K562 (cell line): ENCODE measurements around the gene LSM4. TPM values are rescaled to one million over a fixed set of nuclear protein-coding genes. Genes with fewer than 3 reads are reported as not detected.

Experiments
- ATAC-seq: fragments of 200-7000 bp; cut with Tn5 transposase; 3 replicates; pipeline ENCODE4 v1.9.1; 2020; ENCODE audit warnings: moderate library complexity
- BruUV-seq: library from RNA; stranded (reverse); fragments of 400-500 nt; replicated peaks from 2 replicates; lab custom pipeline; 2021; lab: Mats Ljungman, UMichigan
- CTCF ChIA-PET: fragments of 300-600 bp; formaldehyde crosslinking; extraction: SDS; loops from one replicate; lab custom pipeline; 2021; ENCODE audit warnings: low intra/inter-chr PET ratio; lab: Yijun Ruan, JAX
- POLR2A ChIA-PET: fragments of 300-600, 350-650 bp; sonication (Branson Sonifier 250); formaldehyde crosslinking; extraction: SDS; loops from one replicate; lab custom pipeline; 2021; ENCODE audit warnings: antibody characterized with exemption, inconsistent platforms; lab: Yijun Ruan, JAX
- DNase-seq, 4 experiments: peaks; one replicate each; pipeline versions ENCODE4 v3.0.0 to v3.0.0-alpha.2; 2011 to 2018; ENCODE audit warnings: low spot score in 3 of 4, mixed read lengths in 3 of 4; ENCODE audit errors: extremely low read depth in 1 of 4
- FAIRE-seq: peaks from 2 replicates; lab custom pipeline; 2011; peaks lifted over from hg19 to GRCh38; lab: Jason Lieb, UNC
- H2AFZ ChIP-seq: 2 replicates; pipeline ENCODE4 v1.6.0; 2011; ENCODE audit warnings: low read depth, low read length, control low read depth, inconsistent platforms
- H3K27ac ChIP-seq: fragments of 200-600 bp; 3 replicates; pipeline ENCODE4 v1.8.0; 2011; ENCODE audit warnings: low read depth, mild to moderate bottlenecking, control low read depth, inconsistent platforms, low read length, moderate library complexity, mixed read lengths; ENCODE audit errors: extremely low read depth
- H3K27me3 ChIP-seq, 2 experiments: fragments of 300-600 bp in 1 of 2; 2 replicates in 1 of 2; 3 replicates in 1 of 2; pipeline versions ENCODE4 v1.6.0 to v1.8.0; 2011; ENCODE audit warnings: inconsistent platforms in 2 of 2, low read length in 2 of 2, mild to moderate bottlenecking in 1 of 2, mixed read lengths in 1 of 2, moderate library complexity in 1 of 2; ENCODE audit not compliant: control insufficient read depth in 2 of 2, insufficient read depth in 2 of 2
- H3K36me3 ChIP-seq: fragments of 300-600 bp; 3 replicates; pipeline ENCODE4 v1.8.0; 2011; ENCODE audit warnings: mild to moderate bottlenecking, low read length, inconsistent platforms; ENCODE audit not compliant: control insufficient read depth, insufficient read depth
- H3K4me1 ChIP-seq, 2 experiments: fragments of 200-600 bp in 1 of 2; replicated peaks in 1 of 2; 2 replicates in 1 of 2; 3 replicates in 1 of 2; pipeline versions ENCODE4 v1.5.1 to v1.8.0; 2011; ENCODE audit warnings: inconsistent platforms in 2 of 2, low read length in 2 of 2, mild to moderate bottlenecking in 1 of 2, mixed read lengths in 1 of 2, moderate library complexity in 1 of 2; ENCODE audit not compliant: control insufficient read depth in 2 of 2, insufficient read depth in 2 of 2
- H3K4me2 ChIP-seq: 2 replicates; pipeline ENCODE4 v1.6.1; 2011; ENCODE audit warnings: low read length, control low read depth, inconsistent platforms, mixed read lengths; ENCODE audit not compliant: insufficient read depth
- H3K4me3 ChIP-seq: fragments of 200-600 bp; sonication (generic), shearing (Covaris generic); 2 replicates; pipeline ENCODE4 v1.5.1; 2016; ENCODE audit warnings: control low read depth, inconsistent platforms
- H3K79me2 ChIP-seq: fragments of 200-600 bp; 3 replicates; pipeline ENCODE4 v1.8.0; 2011; ENCODE audit warnings: low read length, inconsistent platforms; ENCODE audit not compliant: control insufficient read depth, insufficient read depth
- H3K9ac ChIP-seq, 2 experiments: 2 replicates each; pipeline versions ENCODE4 v1.6.0 to v1.6.1; 2011; ENCODE audit warnings: low read depth in 2 of 2, low read length in 2 of 2, control low read depth in 1 of 2, inconsistent platforms in 1 of 2, mild to moderate bottlenecking in 1 of 2, mixed read lengths in 1 of 2; ENCODE audit not compliant: insufficient read depth in 1 of 2
- H3K9me1 ChIP-seq: one replicate; pipeline ENCODE4 v1.6.0; 2011; ENCODE audit warnings: inconsistent platforms, mild to moderate bottlenecking, low read length, moderate library complexity; ENCODE audit not compliant: control insufficient read depth, insufficient read depth
- H3K9me3 ChIP-seq: replicated peaks from 2 replicates; pipeline ENCODE4 v1.5.1; 2011; ENCODE audit warnings: low read depth, low read length, inconsistent platforms; ENCODE audit not compliant: control insufficient read depth, insufficient read depth
- H4K20me1 ChIP-seq: replicated peaks from 2 replicates; pipeline ENCODE4 v1.6.1; 2011; ENCODE audit warnings: low read length, inconsistent platforms, mixed read lengths; ENCODE audit not compliant: control insufficient read depth, insufficient read depth
- ARID2 ChIP-seq: fragments of 450-650 bp; IDR thresholded peaks from 2 replicates; pipeline ENCODE4 v1.6.1; 2017; ENCODE audit warnings: antibody characterized with exemption, mild to moderate bottlenecking
- CBFA2T3 ChIP-seq: fragments of 450-650 bp; IDR thresholded peaks from 2 replicates; pipeline ENCODE4 v1.6.1; 2017
- CHD4 ChIP-seq: fragments of 200-600 bp; sonication (generic); IDR thresholded peaks from 3 replicates; pipeline ENCODE4 v1.6.1; 2012; ENCODE audit warnings: low read depth, mild to moderate bottlenecking, mixed read lengths, low read length, inconsistent platforms; ENCODE audit not compliant: insufficient read depth, insufficient replicate concordance, poor library complexity, severe bottlenecking
- JUN ChIP-seq, 2 experiments: sonication (generic) in 1 of 2; formaldehyde crosslinking in 1 of 2; IDR thresholded peaks; 2 replicates each; pipeline versions ENCODE4 v1.6.1 to v1.8.0; 2012 to 2022; ENCODE audit warnings: borderline replicate concordance in 2 of 2, mild to moderate bottlenecking in 2 of 2, improper control_type of control experiment in 1 of 2, low read depth in 1 of 2, low read length in 1 of 2, missing genetic modification reagents in 1 of 2
- MTA1 ChIP-seq: fragments of 450-650 bp; IDR thresholded peaks from 2 replicates; pipeline ENCODE4 v1.6.1; 2017; ENCODE audit warnings: borderline replicate concordance
- NCOA2 ChIP-seq, 2 experiments: fragments of 450-650 bp; IDR thresholded peaks; 2 replicates each; pipeline ENCODE4 v1.6.1; 2018; ENCODE audit warnings: mild to moderate bottlenecking in 2 of 2, moderate library complexity in 1 of 2; ENCODE audit not compliant: partially characterized antibody in 2 of 2
- NCOA4 ChIP-seq: fragments of 450-650 bp; IDR thresholded peaks from 2 replicates; pipeline ENCODE4 v1.6.1; 2018; ENCODE audit warnings: mild to moderate bottlenecking; ENCODE audit not compliant: partially characterized antibody
- STAT5B ChIP-seq: fragments of 250-450 bp; sonication (Bioruptor Pico); IDR thresholded peaks from 2 replicates; pipeline ENCODE4 v1.8.0; 2021; ENCODE audit warnings: mild to moderate bottlenecking, inconsistent platforms
- TRIM24 ChIP-seq, 2 experiments: fragments of 450-650 bp; IDR thresholded peaks; 2 replicates each; pipeline ENCODE4 v1.6.1; 2016
- YBX1 ChIP-seq: fragments of 450-650 bp; IDR thresholded peaks from 2 replicates; pipeline ENCODE4 v1.7.1; 2016; ENCODE audit warnings: mild to moderate bottlenecking
- ZFX ChIP-seq: sonication (generic); formaldehyde crosslinking; IDR thresholded peaks from 2 replicates; pipeline ENCODE4 v1.8.0; 2022; ENCODE audit warnings: mild to moderate bottlenecking, missing genetic modification reagents, moderate library complexity
- ZNF253 ChIP-seq: fragments of 250-450 bp; sonication (Bioruptor Pico); conservative IDR thresholded peaks from 2 replicates; pipeline ENCODE4 v1.6.1; 2021; ENCODE audit warnings: mild to moderate bottlenecking
- ZNF384 ChIP-seq: IDR thresholded peaks from 2 replicates; pipeline ENCODE4 v1.6.1; 2012; ENCODE audit warnings: low read depth, low read length, improper control_type of control experiment
- ZNF76 ChIP-seq: fragments of 250-450 bp; sonication (Bioruptor Pico); IDR thresholded peaks from 2 replicates; pipeline ENCODE4 v1.4.0; 2020; ENCODE audit warnings: mild to moderate bottlenecking, moderate library complexity, borderline replicate concordance
- WGBS: fragments of 100-300 bp; shearing (Covaris generic); methylation state at CpG from one replicate; pipeline ENCODE4 v1.1.6; 2016; ENCODE audit warnings: low coverage, mixed read lengths; ENCODE audit not compliant: insufficient coverage; ENCODE audit errors: missing lambda C conversion rate; 5-methylcytosine and 5-hydroxymethylcytosine counted together
- in situ Hi-C: fragments of 300-500 bp; cut with MboI; formaldehyde crosslinking; loops from 4 replicates; pipeline ENCODE4 v1.15.0; 2018; ENCODE audit warnings: inconsistent platforms, mixed read lengths
- intact Hi-C: fragments of 100-400 bp; cut with micrococcal nuclease; formaldehyde crosslinking; loops from 2 replicates; pipeline ENCODE4 v1.14.2; 2022
- polyA plus RNA-seq, 8 experiments: library from polyadenylated mRNA; depleted of rRNA in 4 of 8; stranded (reverse) in 5 of 8; unstranded in 3 of 8; fragments of >200 nt; fragmentation: Nextera tagmentation in 2 of 8; fragmentation: Illumina TruSeq in 1 of 8; extraction: Ambion mirVana in 2 of 8; extraction: Trizol in 1 of 8; gene quantifications; 2 replicates each; pipeline versions ENCODE4 v1.2.1 to v1.2.3, GENCODE V29; 2011 to 2014; ENCODE audit warnings: inconsistent platforms in 1 of 8, missing spikeins in 1 of 8
- total RNA-seq, 7 experiments: library from RNA; depleted of rRNA in 6 of 7; stranded (reverse); fragments of >200 nt in 6 of 7; fragmentation: Illumina TruSeq in 2 of 7; extraction: Trizol in 2 of 7; gene quantifications; 2 replicates each; pipeline versions ENCODE4 v1.2.1 to v1.2.3, GENCODE V29; 2011 to 2021; ENCODE audit warnings: low replicate concordance in 1 of 7
- TF ChIP-seq, protein P1 (sequence below): fragments of 450-650 bp; formaldehyde crosslinking; IDR thresholded peaks from 2 replicates; pipeline ENCODE4 v1.4.0; 2020; ENCODE audit warnings: mild to moderate bottlenecking
- TF ChIP-seq, protein P2 (sequence below): sonication (generic); formaldehyde crosslinking; IDR thresholded peaks from 2 replicates; pipeline ENCODE4 v1.8.1; 2023; ENCODE audit warnings: mild to moderate bottlenecking, missing genetic modification reagents, moderate library complexity
- TF ChIP-seq, protein P3 (sequence below): sonication (generic); formaldehyde crosslinking; IDR thresholded peaks from 2 replicates; pipeline ENCODE4 v1.4.0; 2020; ENCODE audit warnings: mild to moderate bottlenecking, missing genetic modification reagents

The LSM4 gene
- total and polyA plus RNA-seq, 9 of the 15 experiments (the other 6 are each of a cell fraction or from before 2014, with no cell fraction given), result 11.9 to 763 (median 202) TPM

DNA sequence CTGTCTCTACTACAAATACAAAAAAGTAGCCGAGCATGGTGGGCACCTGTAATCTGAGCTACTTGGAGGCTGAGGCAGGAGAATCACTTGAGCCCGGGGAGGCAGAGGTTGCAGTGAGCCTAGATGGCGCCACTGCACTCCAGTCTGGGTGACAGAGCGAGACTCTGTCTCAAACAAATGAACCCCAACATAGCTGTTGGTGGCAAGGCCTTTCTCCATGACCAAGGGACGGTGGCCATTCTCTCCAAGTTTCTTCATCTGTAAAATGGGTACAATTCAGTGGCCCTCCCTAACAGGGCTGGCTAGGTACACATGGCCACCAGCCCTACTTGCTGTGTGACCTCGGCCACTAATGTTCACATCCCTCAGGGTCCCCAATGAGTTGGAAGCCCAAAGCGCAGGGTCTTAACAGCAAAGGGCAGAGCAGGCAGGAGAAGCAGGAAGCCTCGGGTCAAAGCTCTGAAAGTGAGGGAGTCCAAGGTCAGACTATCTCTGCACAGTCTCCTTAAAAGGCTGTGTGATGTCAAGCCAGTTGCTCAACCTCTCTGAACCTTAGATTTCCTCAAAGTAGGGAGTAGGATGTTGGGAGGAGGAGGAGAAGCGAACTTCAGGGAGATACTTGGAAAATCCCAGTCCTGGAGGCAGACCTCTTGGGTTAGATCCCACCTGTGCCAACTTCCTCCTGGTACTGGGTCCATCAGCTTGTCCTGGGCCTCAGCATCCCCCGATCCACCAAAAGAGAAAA lies 44.2 kb downstream of the LSM4 start:
- Histone ChIP-seq H2AFZ (no peak overlapping the region), H3K4me1 (peaks cover 27 to 69% of the 10 kb centered on the region in 2 experiments), H4K20me1 (peaks cover 26% of the 10 kb centered on the region), H3K9me3 (no peaks in the 10 kb centered on the region), H3K4me2 (peak overlapping the region; percentile 99), H3K36me3 (peaks cover 21% of the 10 kb centered on the region), H3K9me1 (peaks cover 15% of the 10 kb centered on the region), H3K79me2 (peaks cover 47% of the 10 kb centered on the region), H3K9ac (peak overlapping the region; percentile 99 to 100), H3K4me3 (peak overlapping the region; percentile 100), H3K27ac (peak overlapping the region; percentile 99), H3K27me3 (no peaks in the 10 kb centered on the region)
- ATAC-seq (no peak), DNase-seq (peak in 2 of 4 experiments; percentile 29 to 49), FAIRE-seq (no peak)
- in situ Hi-C loops (loop anchor here (5.0 kb wide), 1 partner anchor 44 kb away; the partner anchor contains the start of gene LSM4), intact Hi-C loops (loop anchor here (1.0 kb wide), 1 partner anchor 45 kb away; the partner anchor contains the start of gene LSM4)
- CTCF ChIA-PET, result interaction anchor here (0.6 to 2.2 kb wide), 4 partner anchors 25 to 79 kb away, joined by 3 to 11 read pairs (median 5); no protein-coding TSS in a partner anchor
- WGBS, result 42% methylated on average over 10 of the region's 10 CpGs
- POLR2A ChIA-PET, result interaction anchor here (0.5 to 8.5 kb wide), 52 partner anchors 10 to 413 kb away, joined by 3 to 122 read pairs (median 5); partner anchors contain the start of genes GDF15, LSM4, MPV17L2 and PGPEP1
- no TSS peak for BruUV-seq
- TF ChIP-seq ZNF253 (no peak), ARID2 (no peak), JUN (IDR thresholded peaks at IDR 0.05; ENCODE audit: borderline replicate concordance, low read depth, low read length) (no peak), JUN (CRISPR knock-in tag; IDR thresholded peaks at IDR 0.05; ENCODE audit: borderline replicate concordance) (no peak), NCOA2 (IDR thresholded peaks at IDR 0.05; ENCODE audit: partially characterized antibody in 2 of 2) (no peak), YBX1 (no peak), ZNF76 (no peak), TRIM24 (IDR thresholded peaks at IDR 0.05) (no peak), ZNF384 (no peak), ZFX (CRISPR knock-in tag) (no peak), CHD4 (no peak), CBFA2T3 (no peak), STAT5B (CRISPR knock-in tag) (no peak), NCOA4 (no peak), MTA1 (no peak)
- TF ChIP-seq, protein P1, sequence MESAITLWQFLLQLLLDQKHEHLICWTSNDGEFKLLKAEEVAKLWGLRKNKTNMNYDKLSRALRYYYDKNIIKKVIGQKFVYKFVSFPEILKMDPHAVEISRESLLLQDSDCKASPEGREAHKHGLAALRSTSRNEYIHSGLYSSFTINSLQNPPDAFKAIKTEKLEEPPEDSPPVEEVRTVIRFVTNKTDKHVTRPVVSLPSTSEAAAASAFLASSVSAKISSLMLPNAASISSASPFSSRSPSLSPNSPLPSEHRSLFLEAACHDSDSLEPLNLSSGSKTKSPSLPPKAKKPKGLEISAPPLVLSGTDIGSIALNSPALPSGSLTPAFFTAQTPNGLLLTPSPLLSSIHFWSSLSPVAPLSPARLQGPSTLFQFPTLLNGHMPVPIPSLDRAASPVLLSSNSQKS, result no peak
- TF ChIP-seq, protein P2, sequence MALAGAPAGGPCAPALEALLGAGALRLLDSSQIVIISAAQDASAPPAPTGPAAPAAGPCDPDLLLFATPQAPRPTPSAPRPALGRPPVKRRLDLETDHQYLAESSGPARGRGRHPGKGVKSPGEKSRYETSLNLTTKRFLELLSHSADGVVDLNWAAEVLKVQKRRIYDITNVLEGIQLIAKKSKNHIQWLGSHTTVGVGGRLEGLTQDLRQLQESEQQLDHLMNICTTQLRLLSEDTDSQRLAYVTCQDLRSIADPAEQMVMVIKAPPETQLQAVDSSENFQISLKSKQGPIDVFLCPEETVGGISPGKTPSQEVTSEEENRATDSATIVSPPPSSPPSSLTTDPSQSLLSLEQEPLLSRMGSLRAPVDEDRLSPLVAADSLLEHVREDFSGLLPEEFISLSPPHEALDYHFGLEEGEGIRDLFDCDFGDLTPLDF (CRISPR knock-in tag), result no peak
- TF ChIP-seq, protein P3, sequence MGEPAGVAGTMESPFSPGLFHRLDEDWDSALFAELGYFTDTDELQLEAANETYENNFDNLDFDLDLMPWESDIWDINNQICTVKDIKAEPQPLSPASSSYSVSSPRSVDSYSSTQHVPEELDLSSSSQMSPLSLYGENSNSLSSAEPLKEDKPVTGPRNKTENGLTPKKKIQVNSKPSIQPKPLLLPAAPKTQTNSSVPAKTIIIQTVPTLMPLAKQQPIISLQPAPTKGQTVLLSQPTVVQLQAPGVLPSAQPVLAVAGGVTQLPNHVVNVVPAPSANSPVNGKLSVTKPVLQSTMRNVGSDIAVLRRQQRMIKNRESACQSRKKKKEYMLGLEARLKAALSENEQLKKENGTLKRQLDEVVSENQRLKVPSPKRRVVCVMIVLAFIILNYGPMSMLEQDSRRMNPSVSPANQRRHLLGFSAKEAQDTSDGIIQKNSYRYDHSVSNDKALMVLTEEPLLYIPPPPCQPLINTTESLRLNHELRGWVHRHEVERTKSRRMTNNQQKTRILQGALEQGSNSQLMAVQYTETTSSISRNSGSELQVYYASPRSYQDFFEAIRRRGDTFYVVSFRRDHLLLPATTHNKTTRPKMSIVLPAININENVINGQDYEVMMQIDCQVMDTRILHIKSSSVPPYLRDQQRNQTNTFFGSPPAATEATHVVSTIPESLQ, result no peak
